Liver (tissue), 9 donors: ENCODE data around the gene GPX4. TPM values are rescaled to one million over a fixed set of nuclear protein-coding genes. Genes with fewer than 3 reads are reported as not detected.

Source experiments
- DNase-seq: peaks from one replicate; pipeline ENCODE4 v3.0.0-alpha.2; 2017; ENCODE audit warnings: low spot score
- H3K27ac ChIP-seq, 2 donors: one replicate each; pipeline ENCODE4 v1.7.0; 2013; ENCODE audit warnings: inconsistent platforms in 2 of 2, low read length in 2 of 2, control low read depth in 1 of 2, low read depth in 1 of 2, mild to moderate bottlenecking in 1 of 2
- H3K27me3 ChIP-seq, 4 donors: one replicate each; pipeline versions ENCODE4 v1.6.1 to v1.7.0; 2013; ENCODE audit warnings: low read length in 3 of 4, inconsistent platforms in 1 of 4, mild to moderate bottlenecking in 1 of 4, moderate library complexity in 1 of 4; ENCODE audit not compliant: control insufficient read depth in 4 of 4, insufficient read depth in 4 of 4
- H3K36me3 ChIP-seq, 4 donors: one replicate each; pipeline versions ENCODE4 v1.6.1 to v1.7.0; 2013; ENCODE audit warnings: low read length in 3 of 4, mild to moderate bottlenecking in 3 of 4, low read depth in 1 of 4, moderate library complexity in 1 of 4; ENCODE audit not compliant: control insufficient read depth in 4 of 4, insufficient read depth in 3 of 4
- H3K4me1 ChIP-seq, 4 donors: one replicate each; pipeline versions ENCODE4 v1.6.1 to v1.7.0; 2013; ENCODE audit warnings: low read length in 3 of 4, mild to moderate bottlenecking in 3 of 4, moderate library complexity in 1 of 4; ENCODE audit not compliant: control insufficient read depth in 4 of 4, insufficient read depth in 4 of 4
- H3K4me3 ChIP-seq, 3 donors: one replicate each; pipeline versions ENCODE4 v1.6.1 to v1.7.0; 2013; ENCODE audit warnings: low read length in 3 of 3, control low read depth in 1 of 3, low read depth in 1 of 3, mild to moderate bottlenecking in 1 of 3
- H3K9ac ChIP-seq, 2 donors: one replicate each; pipeline ENCODE4 v1.7.0; 2013; ENCODE audit warnings: low read length in 2 of 2, mild to moderate bottlenecking in 2 of 2, moderate library complexity in 2 of 2, control low read depth in 1 of 2, low read depth in 1 of 2
- H3K9me3 ChIP-seq, 4 donors: one replicate each; pipeline versions ENCODE4 v1.6.1 to v1.7.0; 2013; ENCODE audit warnings: low read length in 3 of 4; ENCODE audit not compliant: control insufficient read depth in 4 of 4
- ATF3 ChIP-seq: IDR thresholded peaks from 2 replicates; pipeline ENCODE4 v1.6.1; 2016; ENCODE audit warnings: antibody characterized with exemption
- CTCF ChIP-seq: fragments of 150-350 bp; IDR thresholded peaks from 2 replicates; pipeline ENCODE4 v1.5.1; 2017; ENCODE audit warnings: improper control_type of control experiment, low read depth, low read length; ENCODE audit not compliant: missing input control
- EGR1 ChIP-seq, 2 donors: IDR thresholded peaks; 2 replicates each; pipeline ENCODE4 v1.6.1; 2016 to 2018; ENCODE audit warnings: antibody characterized with exemption in 2 of 2, low read depth in 2 of 2
- FOXA1 ChIP-seq: IDR thresholded peaks from 2 replicates; pipeline ENCODE4 v1.6.1; 2016; ENCODE audit warnings: antibody characterized with exemption
- FOXA2 ChIP-seq: IDR thresholded peaks from 2 replicates; pipeline ENCODE4 v1.6.1; 2016; ENCODE audit warnings: antibody characterized with exemption
- GABPA ChIP-seq, 2 donors: IDR thresholded peaks in 1 of 2; conservative IDR thresholded peaks in 1 of 2; 2 replicates each; pipeline ENCODE4 v1.6.1; 2016; ENCODE audit warnings: antibody characterized with exemption in 2 of 2, mild to moderate bottlenecking in 1 of 2, moderate library complexity in 1 of 2
- HNF4A ChIP-seq, 2 donors: conservative IDR thresholded peaks; 2 replicates each; pipeline ENCODE4 v1.6.1; 2016; ENCODE audit warnings: antibody characterized with exemption in 2 of 2, mild to moderate bottlenecking in 2 of 2
- HNF4G ChIP-seq: IDR thresholded peaks from 2 replicates; pipeline ENCODE4 v1.6.1; 2016; ENCODE audit warnings: antibody characterized with exemption
- JUND ChIP-seq, 2 donors: IDR thresholded peaks; 2 replicates each; pipeline ENCODE4 v1.6.1; 2016; ENCODE audit warnings: antibody characterized with exemption in 2 of 2
- MAX ChIP-seq: IDR thresholded peaks from 2 replicates; pipeline ENCODE4 v1.6.1; 2016; ENCODE audit warnings: antibody characterized with exemption
- NR2F2 ChIP-seq: IDR thresholded peaks from 2 replicates; pipeline ENCODE4 v1.6.1; 2016; ENCODE audit warnings: antibody characterized with exemption
- RAD21 ChIP-seq, 2 donors: IDR thresholded peaks; 2 replicates each; pipeline ENCODE4 v1.6.1; 2016; ENCODE audit warnings: antibody characterized with exemption in 2 of 2, mild to moderate bottlenecking in 2 of 2
- REST ChIP-seq: IDR thresholded peaks from 2 replicates; pipeline ENCODE4 v1.6.1; 2016; ENCODE audit warnings: antibody characterized with exemption, mild to moderate bottlenecking
- RXRA ChIP-seq, 2 donors: IDR thresholded peaks; 2 replicates each; pipeline ENCODE4 v1.6.1; 2017 to 2018; ENCODE audit warnings: antibody characterized with exemption in 2 of 2, mild to moderate bottlenecking in 1 of 2
- TAF1 ChIP-seq: conservative IDR thresholded peaks from 2 replicates; pipeline ENCODE4 v1.6.1; 2016; ENCODE audit warnings: antibody characterized with exemption, mild to moderate bottlenecking
- YY1 ChIP-seq: IDR thresholded peaks from 2 replicates; pipeline ENCODE4 v1.6.1; 2016; ENCODE audit warnings: antibody characterized with exemption, mild to moderate bottlenecking
- ZBTB33 ChIP-seq: IDR thresholded peaks from 2 replicates; pipeline ENCODE4 v1.6.1; 2016; ENCODE audit warnings: antibody characterized with exemption
- WGBS: extraction: QIAGEN DNeasy Blood & Tissue Kit; methylation state at CpG from one replicate; pipeline ENCODE4 v1.1.7; 2013; 5-methylcytosine and 5-hydroxymethylcytosine counted together
- polyA plus RNA-seq, 2 donors: library from polyadenylated mRNA; stranded (reverse) in 1 of 2; unstranded in 1 of 2; fragments of 200-250 nt in 1 of 2; fragments of >200 nt in 1 of 2; fragmentation: Nextera tagmentation in 1 of 2; extraction: Ambion mirVana in 1 of 2; gene quantifications; one replicate each; pipeline versions ENCODE4 v1.2.1 to v1.2.3, GENCODE V29; 2013 to 2015
- total RNA-seq, 2 donors: library from RNA; depleted of rRNA; stranded (reverse); fragments of >200 nt; gene quantifications; one replicate each; pipeline ENCODE4 v1.2.3, GENCODE V29; 2014
- donor health status: healthy.
- donor health status: healthy.
- donor health status: healthy.
- donor health status: healthy.
- donor health status: healthy.

The GPX4 gene
- total and polyA plus RNA-seq, 4 donors = 122 to 558 (median 298) TPM

DNA sequence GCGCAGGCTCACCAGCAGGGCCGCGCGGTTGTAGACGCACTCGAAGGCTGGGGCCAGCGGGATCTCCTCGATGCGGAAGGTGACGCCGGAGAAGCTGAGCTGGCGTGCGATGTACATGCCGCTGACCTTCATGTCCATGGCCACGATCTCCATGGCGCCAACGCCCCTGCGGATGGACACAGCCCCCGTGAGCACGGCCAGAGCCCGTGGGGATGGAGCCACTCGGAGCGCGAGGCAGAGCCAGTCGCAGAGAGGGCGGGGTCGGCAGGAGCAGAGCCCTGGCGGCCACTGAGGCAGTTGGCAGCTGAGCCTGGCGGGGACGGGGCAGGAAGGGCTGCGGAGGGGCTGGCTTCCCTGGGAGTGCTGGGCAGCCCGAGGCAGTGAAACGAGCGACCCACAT is 15.2 kb downstream of the GPX4 start:
- H3K4me3 ChIP-seq = no peak overlapping the region
- 95% methylated on average over 34 of the region's 34 CpGs for WGBS
- DNase-seq = no peak
- no peaks in the 10 kb centered on the region for H3K27me3 ChIP-seq
- H3K27ac ChIP-seq = no peak overlapping the region
- no peak overlapping the region for H3K9ac ChIP-seq
- peaks cover 11 to 78% (median 39%) of the 10 kb centered on the region in 4 donors for H3K36me3 ChIP-seq
- H3K9me3 ChIP-seq = no peaks in the 10 kb centered on the region
- TF ChIP-seq FOXA2 (no peak), ZBTB33 (no peak), NR2F2 (no peak), FOXA1 (no peak), RAD21 (IDR thresholded peaks at IDR 0.05) (no peak), CTCF (no peak), HNF4G (no peak), YY1 (no peak), TAF1 (no peak)
- H3K4me1 ChIP-seq = peaks cover 1 to 5% (median 4%) of the 10 kb centered on the region in 4 donors

GRCh38 chr19:1119475-1120217 is 15.9 kb downstream of the GPX4 start:
- 96% methylated on average over 50 of the region's 50 CpGs for WGBS
- no peaks in the 10 kb centered on the region for H3K9me3 ChIP-seq
- no peak for TF ChIP-seq REST
- TF ChIP-seq CTCF = no peak
- no peak for TF ChIP-seq RAD21 (IDR thresholded peaks at IDR 0.05)
- no peak for TF ChIP-seq TAF1
- TF ChIP-seq ZBTB33 = no peak
- TF ChIP-seq EGR1 (IDR thresholded peaks at IDR 0.05; ENCODE audit: low read depth in 2 of 2) = no peak
- no peak for TF ChIP-seq YY1
- no peak for TF ChIP-seq NR2F2
- TF ChIP-seq ATF3 = no peak
- TF ChIP-seq FOXA1 = no peak
- no peak for TF ChIP-seq HNF4A (conservative IDR thresholded peaks at IDR 0.05)
- no peak for TF ChIP-seq MAX
- TF ChIP-seq JUND (IDR thresholded peaks at IDR 0.05) = no peak
- TF ChIP-seq FOXA2 = no peak
- TF ChIP-seq HNF4G = no peak
- no peak for TF ChIP-seq GABPA (IDR thresholded peaks at IDR 0.05 in 1 of 2, conservative IDR thresholded peaks at IDR 0.05 in 1 of 2)
- no peak for TF ChIP-seq RXRA (IDR thresholded peaks at IDR 0.05)
- H3K36me3 ChIP-seq = peaks cover 12 to 82% (median 42%) of the 10 kb centered on the region in 4 donors
- no peaks in the 10 kb centered on the region for H3K4me1 ChIP-seq
- H3K9ac ChIP-seq = no peak overlapping the region
- no peaks in the 10 kb centered on the region for H3K27me3 ChIP-seq
- H3K27ac ChIP-seq = no peak overlapping the region
- H3K4me3 ChIP-seq = no peak overlapping the region
- DNase-seq = no peak
